Measurements from ENCODE around the gene LY86. TPM values are rescaled to one million over a fixed set of nuclear protein-coding genes. Genes with fewer than 3 reads are reported as not detected.

The LY86 gene
- total and polyA plus RNA-seq, 2 experiments from 2014 or later, result not detected

DNA sequence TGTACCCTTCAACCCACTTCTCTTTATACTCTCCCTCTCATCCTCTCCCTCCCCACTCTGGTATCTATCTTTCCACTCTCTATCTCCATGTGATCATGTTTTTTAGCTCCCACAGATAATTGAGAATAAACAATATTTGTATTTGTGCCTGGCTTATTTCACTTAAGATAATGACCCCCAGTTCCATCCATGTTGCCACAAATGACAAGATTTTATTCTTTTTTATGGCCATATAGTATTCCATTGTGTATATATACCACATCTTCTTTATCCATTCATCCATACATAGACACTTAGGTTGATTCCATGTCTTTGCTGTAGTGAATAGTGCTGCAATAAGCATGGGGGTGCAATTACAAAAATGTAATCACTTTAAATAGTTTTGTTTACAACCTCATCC is 62.3 kb downstream of the LY86 start:
- TF ChIP-seq, protein P1, sequence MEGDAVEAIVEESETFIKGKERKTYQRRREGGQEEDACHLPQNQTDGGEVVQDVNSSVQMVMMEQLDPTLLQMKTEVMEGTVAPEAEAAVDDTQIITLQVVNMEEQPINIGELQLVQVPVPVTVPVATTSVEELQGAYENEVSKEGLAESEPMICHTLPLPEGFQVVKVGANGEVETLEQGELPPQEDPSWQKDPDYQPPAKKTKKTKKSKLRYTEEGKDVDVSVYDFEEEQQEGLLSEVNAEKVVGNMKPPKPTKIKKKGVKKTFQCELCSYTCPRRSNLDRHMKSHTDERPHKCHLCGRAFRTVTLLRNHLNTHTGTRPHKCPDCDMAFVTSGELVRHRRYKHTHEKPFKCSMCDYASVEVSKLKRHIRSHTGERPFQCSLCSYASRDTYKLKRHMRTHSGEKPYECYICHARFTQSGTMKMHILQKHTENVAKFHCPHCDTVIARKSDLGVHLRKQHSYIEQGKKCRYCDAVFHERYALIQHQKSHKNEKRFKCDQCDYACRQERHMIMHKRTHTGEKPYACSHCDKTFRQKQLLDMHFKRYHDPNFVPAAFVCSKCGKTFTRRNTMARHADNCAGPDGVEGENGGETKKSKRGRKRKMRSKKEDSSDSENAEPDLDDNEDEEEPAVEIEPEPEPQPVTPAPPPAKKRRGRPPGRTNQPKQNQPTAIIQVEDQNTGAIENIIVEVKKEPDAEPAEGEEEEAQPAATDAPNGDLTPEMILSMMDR (IDR thresholded peaks at IDR 0.05; ENCODE audit: low read depth, low read length), result no peak
- DNase-seq (ENCODE audit: low read depth in 1 of 2, low spot score in 1 of 2), result no peak

DNA sequence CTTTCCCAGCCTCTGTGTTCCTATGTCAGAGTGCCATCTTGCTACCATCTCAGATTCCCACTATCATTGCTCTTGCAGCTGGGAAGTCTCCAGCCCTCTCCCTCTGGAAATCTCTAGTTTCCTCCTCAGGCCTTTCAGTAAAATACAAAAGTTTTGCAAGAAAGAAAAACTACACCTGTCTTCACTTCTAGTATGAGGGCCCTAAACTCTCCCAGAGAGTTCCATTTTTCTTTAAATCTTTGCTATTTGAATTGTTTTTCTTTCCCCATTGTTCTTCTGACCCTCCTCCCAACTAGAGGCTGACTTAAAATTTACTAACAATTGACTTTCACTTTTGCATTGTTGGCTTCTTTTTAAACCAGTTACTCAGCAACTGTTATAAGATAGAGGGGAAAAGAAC is 62.8 kb downstream of the LY86 start:
- DNase-seq (ENCODE audit: low read depth in 1 of 2, low spot score in 1 of 2), result no peak
- H3K27ac ChIP-seq, result no peak overlapping the region
- TF ChIP-seq, protein P1 (IDR thresholded peaks at IDR 0.05; ENCODE audit: low read depth, low read length), result no peak

More for the DNA sequence above, 62.3 kb downstream of the LY86 start:
- no peak overlapping the region for H3K4me3 ChIP-seq
- H3K4me1 ChIP-seq (ENCODE audit: low read depth), result no peaks in the 10 kb centered on the region
- no peaks in the 10 kb centered on the region for H3K36me3 ChIP-seq
- no peak overlapping the region for H3K27ac ChIP-seq
- H3K9me3 ChIP-seq (ENCODE audit: low read depth), result no peaks in the 10 kb centered on the region
- no peaks in the 10 kb centered on the region for H3K27me3 ChIP-seq

DNA sequence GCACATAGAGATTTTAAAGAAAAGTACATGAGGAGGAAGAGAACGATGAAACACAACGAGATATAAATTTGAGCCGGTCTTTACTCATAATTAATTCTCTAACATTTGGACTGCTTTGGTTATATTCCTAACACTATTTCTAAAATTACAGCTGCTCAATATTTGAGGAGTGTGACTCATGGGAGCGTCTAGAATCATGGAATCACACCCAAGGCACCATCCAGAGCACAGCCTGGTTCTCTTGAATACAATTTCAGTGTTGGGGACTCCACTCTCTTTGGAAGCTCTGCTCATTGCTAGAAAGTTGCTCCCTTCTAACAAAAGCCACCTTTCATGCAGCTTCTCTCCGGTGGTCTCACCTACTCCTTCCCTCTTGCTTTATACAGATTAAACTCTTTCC is 64.4 kb downstream of the LY86 start:
- Histone ChIP-seq H3K9me3 (ENCODE audit: low read depth) (no peaks in the 10 kb centered on the region), H3K4me1 (ENCODE audit: low read depth) (no peaks in the 10 kb centered on the region), H3K27me3 (no peaks in the 10 kb centered on the region), H3K36me3 (no peaks in the 10 kb centered on the region), H3K4me3 (no peak overlapping the region), H3K27ac (no peak overlapping the region)
- DNase-seq (ENCODE audit: low read depth in 1 of 2, low spot score in 1 of 2), result no peak
- TF ChIP-seq, protein P1 (IDR thresholded peaks at IDR 0.05; ENCODE audit: low read depth, low read length), result no peak

More for the DNA sequence above, 62.8 kb downstream of the LY86 start:
- Histone ChIP-seq H3K4me1 (ENCODE audit: low read depth) (no peaks in the 10 kb centered on the region), H3K9me3 (ENCODE audit: low read depth) (no peaks in the 10 kb centered on the region), H3K4me3 (no peak overlapping the region), H3K36me3 (no peaks in the 10 kb centered on the region), H3K27me3 (no peaks in the 10 kb centered on the region)

DNA sequence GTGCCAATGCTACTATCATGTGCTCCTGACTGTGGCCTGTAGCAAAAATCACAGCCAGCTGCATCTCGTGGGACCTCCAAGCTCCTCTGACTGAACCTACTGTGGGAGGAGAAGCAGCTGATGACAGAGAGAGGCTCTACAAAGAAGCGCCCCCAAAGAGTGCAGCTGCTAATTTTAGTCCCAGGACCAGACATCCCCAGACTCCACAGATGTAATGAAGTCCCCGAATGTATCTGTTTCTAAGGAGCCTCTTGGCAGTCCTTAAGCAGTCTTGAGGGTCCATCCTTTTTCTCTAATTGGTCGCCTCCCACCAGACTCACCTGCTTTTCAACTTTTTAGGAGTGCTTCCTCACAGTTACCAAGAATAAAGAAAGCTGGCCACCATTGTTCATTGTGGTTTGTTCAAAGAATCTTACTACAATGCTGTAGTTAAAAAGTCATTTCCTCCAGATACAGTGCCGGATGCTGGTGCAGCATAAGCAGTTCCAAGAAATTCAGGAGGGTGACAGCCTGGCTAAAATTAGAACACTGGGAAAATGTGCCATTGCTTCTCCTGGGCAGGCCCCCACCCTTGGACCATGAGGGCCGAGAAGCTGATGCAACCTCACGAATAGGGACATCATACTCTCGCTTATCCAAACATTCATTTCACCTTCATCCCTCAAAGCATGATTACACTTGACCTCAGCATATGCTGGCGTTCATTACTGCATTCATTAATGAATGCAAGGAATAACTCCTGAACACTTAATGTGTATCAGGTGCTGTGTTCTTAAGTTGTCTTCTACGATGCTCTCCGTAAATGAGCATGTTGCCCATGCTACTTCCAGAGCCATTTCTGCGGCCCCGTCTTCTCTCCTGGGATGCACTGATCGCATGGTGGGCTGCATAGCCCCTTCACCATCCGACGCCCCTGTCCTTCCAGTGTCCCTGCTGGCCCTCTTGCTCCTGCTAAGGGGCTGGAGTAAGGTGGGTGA is 66.4 kb downstream of the LY86 start:
- no peaks in the 10 kb centered on the region for H3K27me3 ChIP-seq
- no peaks in the 10 kb centered on the region for H3K36me3 ChIP-seq
- H3K27ac ChIP-seq, result no peak overlapping the region
- DNase-seq (ENCODE audit: low read depth in 1 of 2, low spot score in 1 of 2), result peak in 1 of 2 donors; percentile 77
- TF ChIP-seq, protein P1 (IDR thresholded peaks at IDR 0.05; ENCODE audit: low read depth, low read length), result no peak
- no peaks in the 10 kb centered on the region for H3K9me3 ChIP-seq (ENCODE audit: low read depth)
- no peaks in the 10 kb centered on the region for H3K4me1 ChIP-seq (ENCODE audit: low read depth)
- H3K4me3 ChIP-seq, result no peak overlapping the region

DNA sequence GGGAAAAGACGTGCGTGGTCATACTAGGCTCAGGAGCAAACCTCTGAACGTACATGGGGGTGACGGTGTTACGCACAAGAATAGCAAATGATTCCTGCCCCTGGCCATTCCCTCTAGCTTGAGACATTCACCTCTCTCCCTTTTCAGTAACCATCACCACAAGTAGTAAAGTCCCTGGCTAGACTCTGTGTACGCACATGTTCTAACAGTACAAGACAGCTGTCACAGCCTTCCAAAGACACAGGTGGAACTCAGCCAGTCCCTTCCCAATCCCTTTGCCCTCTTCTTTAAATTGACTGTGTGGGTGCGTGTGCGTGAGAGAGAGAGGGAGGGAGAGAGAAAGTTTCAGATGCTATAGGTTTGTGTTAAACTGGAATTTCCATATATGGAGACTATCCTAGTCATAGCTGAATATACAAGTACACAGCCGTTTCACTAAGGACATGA is 67.3 kb downstream of the LY86 start:
- no peaks in the 10 kb centered on the region for H3K36me3 ChIP-seq
- TF ChIP-seq, protein P1 (IDR thresholded peaks at IDR 0.05; ENCODE audit: low read depth, low read length), result no peak
- no peak for DNase-seq (ENCODE audit: low read depth in 1 of 2, low spot score in 1 of 2)
- H3K27ac ChIP-seq, result no peak overlapping the region
- no peaks in the 10 kb centered on the region for H3K9me3 ChIP-seq (ENCODE audit: low read depth)
- H3K4me1 ChIP-seq (ENCODE audit: low read depth), result no peaks in the 10 kb centered on the region
- H3K4me3 ChIP-seq, result no peak overlapping the region
- no peaks in the 10 kb centered on the region for H3K27me3 ChIP-seq
